Stimulated activated CD4-positive, alpha-beta T cell treated with anti-CD3 and anti-CD28 coated beads, TNF-alpha, amount 100 ng/mL, for 1 hour (primary cell): ENCODE results near the gene PHLPP1.
"Not testable (repeated sequence)": the region's sequence is repeated elsewhere in the genome, so short reads cannot be mapped to it uniquely, and the experiment has no call there.

Experiments used
- DNase-seq, 3 donors: peaks; one replicate each; pipeline ENCODE4 v3.0.0-alpha.2; 2020; ENCODE audit warnings: low read depth in 3 of 3, low spot score in 1 of 3

PHLPP1 gene

DNA sequence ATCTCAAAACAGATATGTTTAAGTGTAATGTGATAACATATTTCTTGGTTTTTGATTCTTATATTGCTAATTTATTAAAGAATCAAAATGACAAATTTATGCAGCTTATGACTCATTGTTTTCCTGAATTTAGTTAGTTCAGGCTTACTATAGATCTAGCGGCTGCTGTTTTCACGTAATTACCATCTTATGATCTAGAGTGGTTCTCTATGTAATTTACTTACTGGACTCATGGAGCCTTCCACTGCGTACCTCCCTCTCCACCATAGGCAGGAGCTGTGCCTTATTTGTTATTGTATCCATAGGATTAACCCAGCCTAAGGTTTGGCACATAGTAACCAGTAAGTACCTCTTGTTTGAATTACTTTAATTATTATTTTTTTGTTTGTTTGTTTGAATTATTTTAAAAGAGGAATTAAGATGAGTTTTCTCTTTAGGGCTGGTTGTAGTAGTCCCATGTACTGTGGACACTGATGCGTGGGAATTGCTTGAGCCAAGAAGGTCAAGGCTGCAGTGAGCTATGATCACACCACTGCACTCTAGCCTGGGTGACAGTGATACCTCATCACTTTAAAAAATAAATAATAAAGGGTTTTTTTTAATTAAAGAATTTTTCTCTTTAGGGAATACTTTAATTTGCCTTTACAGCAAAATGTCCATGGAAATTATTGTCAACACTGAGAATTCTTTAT, 165.5 kb downstream of the PHLPP1 start:
- no peak for DNase-seq

DNA sequence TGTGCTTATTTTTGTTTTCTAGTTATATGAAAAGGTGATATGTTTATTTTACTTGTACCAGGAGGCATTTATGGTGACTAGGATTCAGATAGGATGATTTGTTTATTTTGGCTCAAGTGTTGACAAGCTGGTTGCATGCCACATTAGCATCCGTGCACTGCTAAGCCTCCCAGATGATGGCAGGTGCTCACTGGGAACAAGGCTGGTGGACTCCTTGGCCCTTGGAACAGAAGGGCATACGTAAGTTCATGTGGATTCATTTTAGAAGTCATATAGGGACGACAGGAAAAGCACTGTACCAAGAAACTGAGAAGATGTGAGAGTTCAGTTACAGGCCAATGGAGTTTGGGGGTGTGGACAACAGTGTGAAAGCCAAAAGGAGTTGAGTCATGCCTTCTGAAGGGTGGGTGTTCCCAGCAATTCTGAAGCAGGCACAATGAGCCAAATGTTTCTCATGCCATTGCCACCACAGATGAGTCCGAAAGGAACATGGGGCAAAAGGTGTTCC, 166.2 kb downstream of the PHLPP1 start:
- no peak for DNase-seq

DNA sequence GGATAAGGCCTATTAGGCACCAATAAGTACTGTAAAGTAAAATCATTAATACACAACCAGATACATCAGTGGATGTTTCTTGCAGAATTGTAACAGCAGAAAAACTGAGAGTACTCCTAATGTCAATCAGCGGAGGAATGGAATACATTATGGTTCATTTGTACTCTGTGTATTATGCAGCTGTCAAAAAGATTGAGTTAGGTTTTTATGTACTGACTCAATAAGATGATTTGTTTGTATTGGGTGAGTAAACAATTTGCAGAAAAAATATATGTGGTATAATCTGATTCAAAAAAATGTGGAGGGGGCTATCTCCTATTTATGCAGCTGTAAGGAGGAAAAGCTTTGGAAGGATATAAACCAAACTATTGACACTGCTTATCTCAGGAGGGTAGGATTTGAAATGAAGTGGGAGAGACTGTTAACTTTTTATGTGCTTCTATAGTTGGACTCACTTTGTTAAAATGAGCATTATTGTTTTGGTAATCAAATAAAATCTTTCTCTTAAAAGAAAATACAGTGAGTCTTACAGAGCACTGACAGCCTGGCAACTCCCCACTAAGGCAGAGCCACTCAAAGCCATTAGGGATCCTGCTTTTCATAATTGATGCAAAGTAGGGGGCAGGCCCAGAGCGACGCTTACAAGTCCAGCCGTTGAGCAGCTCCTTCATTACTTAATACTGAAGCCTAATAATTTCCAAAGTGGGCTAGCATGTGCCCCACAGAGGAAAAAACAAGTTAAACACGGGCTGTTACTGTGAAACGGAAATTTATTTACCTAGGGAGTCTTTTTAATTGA, 168.8 kb downstream of the PHLPP1 start:
- DNase-seq, result no peak

DNA sequence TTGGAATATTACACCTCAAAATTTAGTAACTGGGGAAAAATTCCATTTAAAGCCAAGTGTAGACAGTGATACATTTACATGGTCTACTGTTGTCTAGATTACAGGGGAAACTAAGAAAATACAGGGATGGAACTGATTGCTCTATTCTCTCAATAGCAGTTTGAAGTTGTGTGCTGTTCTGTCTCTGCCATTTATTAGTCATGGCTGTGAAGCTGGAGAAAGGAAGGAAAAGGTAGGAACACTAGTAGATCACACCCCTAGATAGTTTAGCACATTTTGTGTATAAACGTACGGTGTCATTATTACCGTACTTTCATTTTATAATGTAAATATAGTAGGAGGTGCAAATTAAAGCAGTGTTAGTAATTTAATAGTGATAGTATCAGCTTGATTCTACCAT, 170.5 kb downstream of the PHLPP1 start:
- DNase-seq, result no peak

DNA sequence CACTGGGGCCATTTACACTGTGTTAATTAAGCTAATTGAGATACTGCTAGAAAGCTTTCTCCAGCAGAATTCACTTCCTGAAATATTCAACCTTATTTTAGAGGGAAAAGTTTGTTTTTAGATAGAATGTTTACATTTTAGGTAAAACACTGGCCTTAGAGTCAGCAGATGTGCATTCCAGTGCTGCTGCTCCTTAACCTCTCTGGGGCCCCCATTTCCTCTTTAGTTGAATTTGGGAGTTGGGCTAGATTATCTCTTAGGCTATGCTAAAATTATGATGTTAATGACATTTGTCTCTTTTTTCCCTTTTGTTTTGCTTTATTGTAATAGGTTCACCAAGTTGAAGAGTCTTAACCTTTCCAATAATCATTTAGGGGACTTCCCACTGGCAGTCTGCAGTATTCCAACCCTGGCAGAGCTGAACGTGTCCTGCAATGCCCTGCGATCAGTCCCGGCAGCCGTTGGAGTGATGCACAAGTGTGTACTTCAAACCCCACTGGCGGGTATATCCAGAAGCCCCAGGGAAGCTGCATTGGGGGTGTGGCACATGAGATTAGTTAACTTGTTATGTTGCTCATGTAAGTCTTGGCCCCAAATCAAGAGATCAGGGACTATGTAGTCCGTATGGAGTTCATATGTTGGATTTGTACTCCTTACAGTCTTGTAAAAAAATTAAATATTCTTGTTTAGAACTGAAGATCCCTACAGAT, 179.5 kb downstream of the PHLPP1 start:
- DNase-seq, result no peak

DNA sequence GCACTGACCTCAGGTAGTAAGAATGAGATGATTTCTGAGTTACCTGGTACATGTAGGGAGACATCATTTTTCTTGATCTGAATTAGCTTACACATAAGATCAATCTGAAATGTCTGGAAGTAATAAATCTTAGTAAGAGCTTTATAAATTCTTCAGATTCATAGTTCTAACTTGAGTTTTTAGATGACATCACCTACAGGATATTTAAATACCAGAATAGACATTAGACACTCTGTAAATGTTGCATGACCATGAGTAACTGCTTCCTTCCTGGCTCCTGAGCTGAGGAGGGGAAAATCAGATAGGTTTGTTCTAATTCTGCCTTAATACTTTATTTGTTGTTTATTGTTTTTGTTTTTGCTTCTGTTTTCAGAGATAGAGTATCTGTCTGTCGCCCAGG, 181.8 kb downstream of the PHLPP1 start:
- no peak for DNase-seq

DNA sequence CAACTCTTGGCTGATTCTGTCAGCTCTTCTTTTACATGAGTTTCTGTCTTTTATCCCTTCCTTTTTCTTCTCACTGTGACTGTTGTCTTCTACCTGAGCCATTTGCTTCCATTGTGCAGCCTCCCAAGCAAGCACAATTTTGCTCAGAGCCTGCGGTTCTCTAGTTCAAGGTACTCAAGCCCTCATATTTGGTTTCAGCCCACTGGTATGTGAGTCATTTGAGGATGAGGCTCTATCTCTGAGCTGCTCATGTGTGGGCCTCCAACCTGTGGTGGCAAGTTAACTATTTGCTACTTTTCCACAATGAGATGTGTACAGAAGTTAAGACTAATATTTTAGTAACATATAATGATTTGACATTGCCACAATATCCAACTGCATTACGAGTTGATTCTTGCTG, 183.0 kb downstream of the PHLPP1 start:
- DNase-seq, result no peak

DNA sequence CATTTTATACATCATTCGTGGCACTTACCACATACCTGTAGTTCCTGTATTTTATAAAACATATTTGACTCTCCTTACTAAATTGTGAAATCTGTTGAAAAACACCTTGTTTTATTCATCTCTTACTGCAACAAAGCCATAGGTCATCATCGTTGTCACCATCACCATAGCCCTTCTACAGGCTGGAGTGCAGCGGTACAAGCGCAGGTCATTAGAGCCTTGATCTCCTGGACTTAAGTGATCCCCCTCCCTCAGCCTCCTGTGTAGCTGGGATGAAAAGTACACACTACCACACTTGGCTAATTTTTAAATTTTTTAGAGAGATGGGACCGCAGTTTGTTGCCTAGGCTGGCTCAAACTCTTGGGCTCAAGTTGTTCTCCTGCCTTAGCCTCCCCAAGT, 184.2 kb downstream of the PHLPP1 start:
- DNase-seq, result no peak

DNA sequence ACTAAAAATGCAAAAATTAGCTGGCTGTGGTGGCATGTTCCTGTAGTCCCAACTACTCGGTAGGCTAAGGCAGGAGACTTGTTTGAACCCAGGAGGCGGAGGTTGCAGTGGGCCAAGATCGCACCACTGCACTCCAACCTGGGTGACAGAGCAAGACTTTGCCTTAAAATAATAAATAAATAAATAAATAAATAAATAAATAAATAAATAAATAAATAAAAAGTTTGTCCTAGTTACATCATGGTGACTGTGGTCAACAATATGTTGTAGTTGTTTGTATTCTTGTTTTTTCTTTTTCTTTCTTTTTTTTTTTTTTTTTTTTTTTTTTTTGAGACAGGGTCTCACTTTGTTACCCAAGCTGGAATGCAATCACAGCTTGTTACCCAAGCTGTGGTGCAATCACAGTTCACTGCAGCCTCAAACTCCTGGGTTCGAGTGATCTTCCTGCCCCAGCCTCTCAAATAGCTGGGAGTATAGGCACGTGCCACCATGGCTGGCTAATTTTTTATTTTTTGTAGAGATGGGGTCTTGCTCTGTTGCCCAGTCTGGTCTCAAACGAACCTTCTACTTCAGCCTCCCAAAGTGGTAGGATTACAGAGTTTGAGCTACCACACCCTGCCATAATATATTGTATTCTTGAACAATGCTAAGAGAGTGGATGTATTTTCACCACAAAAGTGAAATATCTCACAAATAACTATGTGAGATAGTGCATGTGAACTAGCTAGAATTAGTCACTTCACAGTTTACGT, 185.0 kb downstream of the PHLPP1 start:
- no peak for DNase-seq

DNA sequence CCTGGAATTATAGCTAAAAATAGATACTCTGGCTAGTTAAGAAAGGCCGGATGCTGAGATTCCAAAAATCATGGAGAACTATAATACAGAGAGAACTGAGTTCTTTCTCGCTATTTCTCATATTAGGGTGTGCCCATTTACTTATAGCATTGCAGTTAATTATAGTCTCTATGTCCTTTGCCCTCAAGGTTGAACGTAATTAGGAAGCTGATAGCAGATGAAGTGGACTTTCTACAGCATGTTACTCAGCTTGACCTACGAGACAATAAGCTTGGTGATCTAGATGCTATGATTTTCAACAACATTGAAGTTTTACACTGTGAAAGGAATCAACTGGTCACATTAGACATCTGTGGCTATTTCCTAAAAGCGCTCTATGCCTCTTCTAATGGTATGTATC, 187.4 kb downstream of the PHLPP1 start:
- DNase-seq, result no peak

DNA sequence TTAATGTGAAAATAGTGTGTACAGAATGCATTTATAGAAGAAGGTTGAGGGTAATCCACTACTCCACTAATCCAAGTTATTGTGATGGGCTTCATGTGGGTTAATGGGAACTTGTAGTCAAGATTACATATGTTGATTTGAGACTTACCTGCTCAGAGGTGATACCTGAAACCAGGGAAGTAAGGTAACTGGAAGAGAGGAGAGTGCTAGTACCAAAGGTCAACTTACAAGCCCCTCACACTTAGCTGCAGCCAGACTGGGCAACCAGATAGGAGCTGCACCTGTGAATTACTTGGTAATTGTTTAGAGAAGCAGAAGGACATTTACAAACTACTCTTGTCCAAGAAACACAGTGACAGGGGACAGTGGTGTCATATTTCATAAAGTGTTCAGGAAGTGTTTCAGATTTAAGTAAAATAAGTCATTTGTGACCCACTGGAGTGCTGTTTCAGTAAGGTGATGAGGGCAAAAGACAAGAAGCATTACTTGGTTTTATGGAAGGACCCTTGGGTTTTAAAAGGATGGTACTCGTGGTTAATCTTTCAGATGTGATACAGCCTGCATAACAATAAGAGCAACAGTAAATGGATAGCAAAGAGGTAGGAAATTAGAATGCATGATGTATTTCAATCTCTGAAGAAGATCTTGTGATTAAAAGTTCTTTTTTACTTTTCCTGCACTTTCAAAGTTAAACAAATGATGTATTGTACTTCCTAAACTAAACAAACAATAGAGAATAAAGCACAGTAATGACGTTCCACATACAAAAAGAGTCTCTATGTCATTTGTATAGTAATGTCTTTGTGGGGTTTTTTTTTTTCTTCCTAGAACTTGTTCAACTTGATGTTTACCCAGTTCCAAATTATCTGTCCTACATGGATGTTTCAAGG, 189.3 kb downstream of the PHLPP1 start:
- no peak for DNase-seq

DNA sequence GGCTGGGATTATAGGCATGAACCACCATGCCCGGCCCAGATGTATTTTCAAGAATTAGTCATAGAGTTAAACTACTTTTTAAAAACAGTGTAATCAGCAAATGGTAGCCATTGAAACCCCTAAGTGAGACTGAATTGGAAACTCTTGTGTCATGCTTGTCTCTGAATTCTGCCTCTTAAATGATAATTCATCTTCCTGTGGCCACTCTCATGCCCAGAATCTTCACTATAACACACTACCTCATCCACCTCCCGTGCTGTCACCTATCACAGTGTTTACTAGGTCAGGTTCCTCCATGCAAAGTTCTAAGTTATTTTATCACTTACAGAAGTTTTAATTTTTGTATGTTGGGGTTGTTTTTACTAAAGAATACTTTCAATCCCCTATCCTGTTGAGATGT, 197.5 kb downstream of the PHLPP1 start:
- DNase-seq, result no peak

DNA sequence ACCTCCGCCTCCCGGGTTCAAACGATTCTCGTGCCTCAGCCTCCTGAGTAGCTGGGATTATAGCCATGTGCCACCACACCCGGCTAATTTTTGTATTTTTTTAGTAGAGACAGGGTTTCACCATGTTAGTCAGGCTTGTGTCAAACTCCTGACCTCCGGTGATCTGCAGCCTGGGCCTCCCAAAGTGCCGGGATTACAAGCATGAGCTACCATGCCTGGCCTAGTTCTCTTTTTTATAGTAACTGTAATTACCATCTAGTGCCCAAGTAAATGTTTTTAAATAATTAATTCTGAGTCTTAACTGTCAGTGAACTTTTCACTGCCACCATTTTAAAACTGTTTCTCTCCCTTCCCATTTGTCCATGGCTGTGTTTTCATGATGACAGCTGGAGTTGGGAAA, 198.5 kb downstream of the PHLPP1 start:
- not testable (repeated sequence) for DNase-seq

DNA sequence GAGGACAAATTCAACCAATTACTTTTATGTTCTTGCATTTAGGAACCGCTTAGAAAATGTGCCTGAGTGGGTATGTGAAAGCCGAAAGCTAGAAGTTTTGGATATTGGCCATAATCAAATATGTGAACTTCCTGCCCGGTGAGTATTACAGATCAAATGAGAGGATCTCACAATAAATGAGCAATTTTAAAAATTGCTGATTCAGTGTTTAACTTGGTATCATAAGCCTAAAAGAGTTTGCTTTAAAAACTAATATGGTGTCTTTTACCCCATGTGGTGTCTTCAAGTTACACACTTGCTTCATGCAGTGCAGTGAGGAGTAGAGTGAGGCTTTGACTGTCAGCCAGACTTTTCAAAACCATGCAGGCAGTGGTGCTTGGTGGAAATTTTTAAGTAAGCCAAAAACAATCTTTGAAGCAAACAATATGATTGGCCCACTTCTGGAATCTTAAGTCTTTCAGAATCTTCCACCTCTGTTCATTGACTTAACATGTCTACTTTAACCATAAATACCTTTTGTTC, 199.6 kb downstream of the PHLPP1 start:
- DNase-seq, result no peak

DNA sequence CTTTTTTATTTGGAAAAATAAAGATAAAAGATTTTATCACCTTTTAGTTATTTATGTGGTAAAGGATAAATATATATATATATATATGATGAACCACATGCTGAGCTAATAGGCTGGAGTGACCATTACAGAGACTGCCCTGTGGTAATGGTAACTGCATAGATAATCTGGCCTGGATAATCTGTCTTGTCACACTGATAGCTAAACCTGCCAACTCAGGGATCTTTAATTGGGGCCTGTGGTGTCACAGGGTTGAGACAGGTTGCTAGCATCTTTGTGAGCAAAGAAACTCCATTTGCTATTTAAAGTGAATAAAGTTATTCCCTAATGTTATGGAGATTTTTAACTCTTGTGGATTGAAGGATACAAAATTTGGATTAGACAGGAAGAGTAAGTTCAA, 203.0 kb downstream of the PHLPP1 start:
- no peak for DNase-seq

DNA sequence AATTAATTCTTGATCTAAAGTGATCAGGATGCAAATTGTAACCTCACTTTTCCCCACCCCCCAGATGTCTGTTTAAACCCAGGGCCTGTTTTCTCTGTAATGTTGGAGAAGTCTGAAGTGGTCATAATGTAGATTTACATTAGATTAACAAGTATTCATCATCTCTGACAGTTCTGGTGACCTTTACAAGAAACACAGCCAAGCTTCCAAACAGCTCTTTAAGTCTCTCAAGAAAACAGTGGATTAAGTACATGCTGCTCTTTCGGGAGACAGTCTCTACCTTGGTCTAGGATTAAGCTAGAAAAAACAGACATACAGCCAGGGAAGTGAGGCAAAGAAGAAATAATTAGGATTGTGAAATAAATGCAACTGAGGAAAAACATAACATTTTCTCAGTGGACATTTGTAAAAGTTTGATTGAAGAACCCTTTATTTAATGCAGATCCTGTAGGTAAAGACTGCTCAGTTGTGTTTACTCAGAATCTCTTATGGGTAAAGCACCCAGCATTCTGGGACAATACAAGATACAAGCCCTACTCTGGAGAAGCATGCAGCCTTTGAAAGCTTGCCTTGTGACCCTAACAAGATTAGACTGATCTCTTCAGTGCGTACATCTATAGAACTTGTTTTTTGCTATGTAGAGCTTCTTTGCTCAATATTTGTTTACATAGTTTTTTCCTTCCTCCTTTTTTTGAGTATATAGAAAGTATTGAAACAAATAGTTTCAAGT, 203.9 kb downstream of the PHLPP1 start:
- DNase-seq, result no peak

DNA sequence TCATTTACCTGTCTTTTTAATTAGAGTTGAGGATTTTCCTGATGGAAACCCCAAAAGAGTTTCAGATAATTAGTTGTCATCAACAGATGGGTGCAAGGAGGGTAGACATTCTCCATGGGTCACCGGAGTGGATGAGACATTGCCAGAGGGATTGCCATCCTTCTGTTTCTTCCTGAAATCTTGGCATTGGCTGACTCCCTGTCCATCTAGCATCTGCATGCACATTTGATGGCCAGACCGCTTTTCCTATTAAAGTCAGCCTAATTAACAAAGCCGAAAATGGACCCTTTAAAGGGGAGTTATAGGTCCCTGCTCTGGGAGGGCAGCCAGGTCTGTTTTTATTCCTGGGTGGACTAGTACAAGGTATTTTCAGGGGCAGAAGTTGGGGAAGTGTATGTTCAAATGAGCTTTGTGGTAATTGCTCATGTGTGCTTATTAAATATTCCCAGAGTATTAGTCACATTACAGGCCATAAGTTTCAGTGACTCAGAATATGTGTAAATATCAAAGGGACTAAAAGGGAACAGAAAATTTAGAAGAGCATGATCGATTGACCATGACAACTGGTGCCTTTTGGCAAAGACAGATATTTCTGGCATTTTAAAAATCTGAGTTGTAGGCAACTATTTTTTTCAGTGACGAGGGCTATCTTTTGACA, 209.8 kb downstream of the PHLPP1 start:
- DNase-seq, result no peak

DNA sequence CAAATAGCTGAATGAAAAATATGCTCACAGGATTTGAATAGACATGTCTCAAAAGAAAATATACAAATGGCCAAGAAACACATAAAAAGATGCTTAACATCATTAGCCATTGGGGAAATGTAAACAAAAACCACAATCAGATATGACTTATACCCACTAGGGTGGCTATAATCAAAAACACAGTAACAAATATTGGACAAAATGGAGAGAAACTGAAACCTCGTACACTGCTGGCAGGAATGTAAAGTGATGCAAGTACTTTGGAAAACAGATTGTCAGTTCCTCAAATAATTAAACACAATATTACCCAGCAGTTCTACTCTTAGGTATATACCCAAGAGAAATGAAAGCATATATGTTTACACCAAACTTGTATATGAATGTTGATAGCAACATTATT, 213.0 kb downstream of the PHLPP1 start:
- no peak for DNase-seq
